ENCODE results near the gene TNS1.
"Not testable (repeated sequence)": the region's sequence is repeated elsewhere in the genome, so short reads cannot be mapped to it uniquely, and the experiment has no call there.

TNS1 gene

GRCh38 chr2:218002845-218003180 is at the start of gene TNS1:
Gene TNS1 (minus strand): TSS chr2:218002995. CDS start chr2:218002872, 123 bp downstream.
- no peak for DNase-seq (ENCODE audit: low read depth)
- TF ChIP-seq, protein P1, sequence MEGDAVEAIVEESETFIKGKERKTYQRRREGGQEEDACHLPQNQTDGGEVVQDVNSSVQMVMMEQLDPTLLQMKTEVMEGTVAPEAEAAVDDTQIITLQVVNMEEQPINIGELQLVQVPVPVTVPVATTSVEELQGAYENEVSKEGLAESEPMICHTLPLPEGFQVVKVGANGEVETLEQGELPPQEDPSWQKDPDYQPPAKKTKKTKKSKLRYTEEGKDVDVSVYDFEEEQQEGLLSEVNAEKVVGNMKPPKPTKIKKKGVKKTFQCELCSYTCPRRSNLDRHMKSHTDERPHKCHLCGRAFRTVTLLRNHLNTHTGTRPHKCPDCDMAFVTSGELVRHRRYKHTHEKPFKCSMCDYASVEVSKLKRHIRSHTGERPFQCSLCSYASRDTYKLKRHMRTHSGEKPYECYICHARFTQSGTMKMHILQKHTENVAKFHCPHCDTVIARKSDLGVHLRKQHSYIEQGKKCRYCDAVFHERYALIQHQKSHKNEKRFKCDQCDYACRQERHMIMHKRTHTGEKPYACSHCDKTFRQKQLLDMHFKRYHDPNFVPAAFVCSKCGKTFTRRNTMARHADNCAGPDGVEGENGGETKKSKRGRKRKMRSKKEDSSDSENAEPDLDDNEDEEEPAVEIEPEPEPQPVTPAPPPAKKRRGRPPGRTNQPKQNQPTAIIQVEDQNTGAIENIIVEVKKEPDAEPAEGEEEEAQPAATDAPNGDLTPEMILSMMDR (IDR thresholded peaks at IDR 0.05; ENCODE audit: insufficient read depth, low read depth, low read length, missing control alignments), result no peak
- H3K4me3 ChIP-seq (ENCODE audit: low read length), result no peak within 1 kb of the TSS

GRCh38 chr2:218051903-218052302 is 49.1 kb upstream of the TNS1 start:
- TF ChIP-seq, protein P1 (IDR thresholded peaks at IDR 0.05; ENCODE audit: insufficient read depth, low read depth, low read length, missing control alignments), result no peak
- DNase-seq (ENCODE audit: low read depth), result no peak
- no peak overlapping the region for H3K4me3 ChIP-seq (ENCODE audit: low read length)

DNA sequence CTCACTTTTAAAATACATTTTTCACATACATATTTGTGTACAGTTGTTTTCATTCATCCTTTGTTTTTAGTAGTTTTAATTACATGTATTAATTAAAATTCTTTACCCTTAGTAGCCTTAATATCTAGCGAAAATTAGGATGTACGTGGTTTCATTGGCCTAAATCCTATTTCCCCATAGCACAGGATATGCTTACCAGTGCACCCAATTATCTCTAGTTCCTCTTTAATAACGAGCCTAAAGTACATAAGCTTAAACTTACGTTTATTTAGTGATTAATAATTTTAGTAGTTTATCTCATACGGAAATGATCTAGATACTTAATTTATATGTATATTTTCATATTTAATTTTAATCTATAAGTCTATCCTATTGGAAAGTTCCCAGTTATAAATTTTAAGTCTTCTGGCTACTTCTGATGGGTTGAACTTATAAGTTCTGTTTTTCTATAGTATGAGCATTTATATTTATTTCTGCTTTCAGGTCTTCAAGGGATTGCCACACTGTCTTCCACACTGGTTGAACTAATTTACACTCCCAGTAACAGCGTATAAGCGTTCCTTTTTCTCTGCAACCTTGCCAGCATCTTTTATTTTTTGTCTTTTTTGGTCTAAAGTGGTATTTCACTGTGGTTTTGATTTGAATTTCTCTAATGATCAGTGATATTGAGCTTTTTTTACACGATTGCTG is 44.9 kb upstream of the TNS1 start:
- no peak for DNase-seq (ENCODE audit: low read depth)
- no peak overlapping the region for H3K4me3 ChIP-seq (ENCODE audit: low read length)
- TF ChIP-seq, protein P1 (IDR thresholded peaks at IDR 0.05; ENCODE audit: insufficient read depth, low read depth, low read length, missing control alignments), result no peak

- TF ChIP-seq, protein P1 (IDR thresholded peaks at IDR 0.05; ENCODE audit: insufficient read depth, low read depth, low read length, missing control alignments), result no peak
- DNase-seq (ENCODE audit: low read depth), result no peak
- no peak overlapping the region for H3K4me3 ChIP-seq (ENCODE audit: low read length)
Observed at GRCh38 chr2:218046238-218046637, 43.4 kb upstream of the TNS1 start.

- DNase-seq (ENCODE audit: low read depth); H3K4me3 ChIP-seq (ENCODE audit: low read length): not testable (repeated sequence)
Observed at GRCh38 chr2:218044599-218044998, 41.8 kb upstream of the TNS1 start.

GRCh38 chr2:218043701-218044109 is 40.9 kb upstream of the TNS1 start:
- TF ChIP-seq, protein P1 (IDR thresholded peaks at IDR 0.05; ENCODE audit: insufficient read depth, low read depth, low read length, missing control alignments), result no peak
- no peak overlapping the region for H3K4me3 ChIP-seq (ENCODE audit: low read length)
- no peak for DNase-seq (ENCODE audit: low read depth)

GRCh38 chr2:218043100-218043499 is 40.3 kb upstream of the TNS1 start:
- TF ChIP-seq, protein P1 (IDR thresholded peaks at IDR 0.05; ENCODE audit: insufficient read depth, low read depth, low read length, missing control alignments), result no peak
- H3K4me3 ChIP-seq (ENCODE audit: low read length), result no peak overlapping the region
- DNase-seq (ENCODE audit: low read depth), result no peak

Data from epithelial cell of esophagus (primary cell).